ENCODE data around the gene EIPR1.

EIPR1 gene

GRCh38 chr2:3186766-3187165 is 190.9 kb downstream of the EIPR1 start:
- Histone ChIP-seq H3K9me3 (ENCODE audit: control extremely low read depth in 1 of 5, control insufficient read depth in 4 of 5, insufficient read depth in 2 of 5, low read depth in 1 of 5, low read length in 4 of 5) (no peaks in the 10 kb centered on the region), H3K27ac (ENCODE audit: insufficient read depth in 1 of 2, low read depth in 1 of 2, low read length in 2 of 2, poor library complexity in 1 of 2, severe bottlenecking in 2 of 2) (no peak overlapping the region), H3K36me3 (ENCODE audit: control insufficient read depth in 4 of 4, insufficient read depth in 4 of 4, low read length in 3 of 4) (peaks cover 3 to 38% (median 23%) of the 10 kb centered on the region in 4 experiments), H3K4me3 (ENCODE audit: control insufficient read depth in 1 of 7, extremely low read depth in 1 of 7, insufficient read depth in 4 of 7, low read depth in 2 of 7, low read length in 6 of 7) (no peak overlapping the region), H3K27me3 (replicated peaks in 2 of 5; ENCODE audit: control insufficient read depth in 4 of 5, insufficient read depth in 5 of 5, low read length in 4 of 5) (no peaks in the 10 kb centered on the region), H3K4me1 (ENCODE audit: control extremely low read depth in 1 of 4, control insufficient read depth in 4 of 4, insufficient read depth in 4 of 4, low read length in 3 of 4) (no peaks in the 10 kb centered on the region)
- ChIA-PET CTCF (no interaction called here), POLR2A (no interaction called here)
- DNase-seq, result no peak
- 98% methylated on average over 6 of the region's 8 CpGs for WGBS (ENCODE audit: insufficient coverage)

GRCh38 chr2:3185910-3186309 is 191.7 kb downstream of the EIPR1 start:
- no peak for DNase-seq
- peaks cover 0 to 4% (median 0%) of the 10 kb centered on the region in 5 experiments for H3K9me3 ChIP-seq (ENCODE audit: control extremely low read depth in 1 of 5, control insufficient read depth in 4 of 5, insufficient read depth in 2 of 5, low read depth in 1 of 5, low read length in 4 of 5)
- H3K27me3 ChIP-seq (replicated peaks in 2 of 5; ENCODE audit: control insufficient read depth in 4 of 5, insufficient read depth in 5 of 5, low read length in 4 of 5), result no peaks in the 10 kb centered on the region
- H3K36me3 ChIP-seq (ENCODE audit: control insufficient read depth in 4 of 4, insufficient read depth in 4 of 4, low read length in 3 of 4), result peaks cover 3 to 33% (median 20%) of the 10 kb centered on the region in 4 experiments
- no peak overlapping the region for H3K4me3 ChIP-seq (ENCODE audit: control insufficient read depth in 1 of 7, extremely low read depth in 1 of 7, insufficient read depth in 4 of 7, low read depth in 2 of 7, low read length in 6 of 7)
- POLR2A ChIA-PET, result no interaction called here
- no peaks in the 10 kb centered on the region for H3K4me1 ChIP-seq (ENCODE audit: control extremely low read depth in 1 of 4, control insufficient read depth in 4 of 4, insufficient read depth in 4 of 4, low read length in 3 of 4)
- no peak overlapping the region for H3K27ac ChIP-seq (ENCODE audit: insufficient read depth in 1 of 2, low read depth in 1 of 2, low read length in 2 of 2, poor library complexity in 1 of 2, severe bottlenecking in 2 of 2)
- WGBS (ENCODE audit: insufficient coverage), result 92% methylated on average over 8 of the region's 10 CpGs
- CTCF ChIA-PET, result no interaction called here

- Histone ChIP-seq H3K27me3 (replicated peaks in 2 of 5; ENCODE audit: control insufficient read depth in 4 of 5, insufficient read depth in 5 of 5, low read length in 4 of 5) (no peaks in the 10 kb centered on the region), H3K4me1 (ENCODE audit: control extremely low read depth in 1 of 4, control insufficient read depth in 4 of 4, insufficient read depth in 4 of 4, low read length in 3 of 4) (no peaks in the 10 kb centered on the region), H3K4me3 (ENCODE audit: control insufficient read depth in 1 of 7, extremely low read depth in 1 of 7, insufficient read depth in 4 of 7, low read depth in 2 of 7, low read length in 6 of 7) (no peak overlapping the region), H3K36me3 (ENCODE audit: control insufficient read depth in 4 of 4, insufficient read depth in 4 of 4, low read length in 3 of 4) (peaks cover under 1 to 29% (median 17%) of the 10 kb centered on the region in 4 experiments), H3K9me3 (ENCODE audit: control extremely low read depth in 1 of 5, control insufficient read depth in 4 of 5, insufficient read depth in 2 of 5, low read depth in 1 of 5, low read length in 4 of 5) (peaks cover 0 to 5% (median 0%) of the 10 kb centered on the region in 5 experiments), H3K27ac (ENCODE audit: insufficient read depth in 1 of 2, low read depth in 1 of 2, low read length in 2 of 2, poor library complexity in 1 of 2, severe bottlenecking in 2 of 2) (no peak overlapping the region)
- POLR2A ChIA-PET, result no interaction called here
- no peak for DNase-seq
- CTCF ChIA-PET, result no interaction called here
- 92% methylated on average over 12 of the region's 15 CpGs for WGBS (ENCODE audit: insufficient coverage)
These were observed 192.4 kb downstream of the EIPR1 start for GRCh38 chr2:3185256-3185655.

- H3K27ac ChIP-seq (ENCODE audit: insufficient read depth in 1 of 2, low read depth in 1 of 2, low read length in 2 of 2, poor library complexity in 1 of 2, severe bottlenecking in 2 of 2), result no peak overlapping the region
- ChIA-PET CTCF (no interaction called here), POLR2A (no interaction called here)
- no peak for DNase-seq
- no peak overlapping the region for H3K4me3 ChIP-seq (ENCODE audit: control insufficient read depth in 1 of 7, extremely low read depth in 1 of 7, insufficient read depth in 4 of 7, low read depth in 2 of 7, low read length in 6 of 7)
- H3K9me3 ChIP-seq (ENCODE audit: control extremely low read depth in 1 of 5, control insufficient read depth in 4 of 5, insufficient read depth in 2 of 5, low read depth in 1 of 5, low read length in 4 of 5), result peaks cover 0 to 5% (median 0%) of the 10 kb centered on the region in 5 experiments
- 97% methylated on average over 11 of the region's 11 CpGs for WGBS (ENCODE audit: insufficient coverage)
- no peaks in the 10 kb centered on the region for H3K27me3 ChIP-seq (replicated peaks in 2 of 5; ENCODE audit: control insufficient read depth in 4 of 5, insufficient read depth in 5 of 5, low read length in 4 of 5)
- peaks cover 0 to 19% (median 12%) of the 10 kb centered on the region in 4 experiments for H3K36me3 ChIP-seq (ENCODE audit: control insufficient read depth in 4 of 4, insufficient read depth in 4 of 4, low read length in 3 of 4)
- H3K4me1 ChIP-seq (ENCODE audit: control extremely low read depth in 1 of 4, control insufficient read depth in 4 of 4, insufficient read depth in 4 of 4, low read length in 3 of 4), result no peaks in the 10 kb centered on the region
These were observed 193.5 kb downstream of the EIPR1 start for GRCh38 chr2:3184167-3184566.

- 97% methylated on average over 9 of the region's 10 CpGs for WGBS (ENCODE audit: insufficient coverage)
- Histone ChIP-seq H3K27me3 (replicated peaks in 2 of 5; ENCODE audit: control insufficient read depth in 4 of 5, insufficient read depth in 5 of 5, low read length in 4 of 5) (no peaks in the 10 kb centered on the region), H3K9me3 (ENCODE audit: control extremely low read depth in 1 of 5, control insufficient read depth in 4 of 5, insufficient read depth in 2 of 5, low read depth in 1 of 5, low read length in 4 of 5) (peaks cover 0 to 5% (median 0%) of the 10 kb centered on the region in 5 experiments), H3K27ac (ENCODE audit: insufficient read depth in 1 of 2, low read depth in 1 of 2, low read length in 2 of 2, poor library complexity in 1 of 2, severe bottlenecking in 2 of 2) (no peak overlapping the region), H3K4me1 (ENCODE audit: control extremely low read depth in 1 of 4, control insufficient read depth in 4 of 4, insufficient read depth in 4 of 4, low read length in 3 of 4) (no peaks in the 10 kb centered on the region), H3K36me3 (ENCODE audit: control insufficient read depth in 4 of 4, insufficient read depth in 4 of 4, low read length in 3 of 4) (peaks cover 0 to 17% (median 11%) of the 10 kb centered on the region in 4 experiments), H3K4me3 (ENCODE audit: control insufficient read depth in 1 of 7, extremely low read depth in 1 of 7, insufficient read depth in 4 of 7, low read depth in 2 of 7, low read length in 6 of 7) (no peak overlapping the region)
- CTCF ChIA-PET, result no interaction called here
- DNase-seq, result no peak
- POLR2A ChIA-PET, result no interaction called here
These were observed 193.9 kb downstream of the EIPR1 start for GRCh38 chr2:3183766-3184165.

GRCh38 chr2:3182848-3183247 is 194.8 kb downstream of the EIPR1 start:
- Histone ChIP-seq H3K36me3 (ENCODE audit: control insufficient read depth in 4 of 4, insufficient read depth in 4 of 4, low read length in 3 of 4) (peaks cover 0 to 10% (median 6%) of the 10 kb centered on the region in 4 experiments), H3K27me3 (replicated peaks in 2 of 5; ENCODE audit: control insufficient read depth in 4 of 5, insufficient read depth in 5 of 5, low read length in 4 of 5) (no peaks in the 10 kb centered on the region), H3K4me1 (ENCODE audit: control extremely low read depth in 1 of 4, control insufficient read depth in 4 of 4, insufficient read depth in 4 of 4, low read length in 3 of 4) (no peaks in the 10 kb centered on the region), H3K9me3 (ENCODE audit: control extremely low read depth in 1 of 5, control insufficient read depth in 4 of 5, insufficient read depth in 2 of 5, low read depth in 1 of 5, low read length in 4 of 5) (peaks cover 0 to 5% (median 0%) of the 10 kb centered on the region in 5 experiments), H3K27ac (ENCODE audit: insufficient read depth in 1 of 2, low read depth in 1 of 2, low read length in 2 of 2, poor library complexity in 1 of 2, severe bottlenecking in 2 of 2) (no peak overlapping the region), H3K4me3 (ENCODE audit: control insufficient read depth in 1 of 7, extremely low read depth in 1 of 7, insufficient read depth in 4 of 7, low read depth in 2 of 7, low read length in 6 of 7) (no peak overlapping the region)
- no peak for DNase-seq
- no CpG with 5 or more reads among the region's 2 CpGs for WGBS (ENCODE audit: insufficient coverage)
- ChIA-PET POLR2A (no interaction called here), CTCF (no interaction called here)

- Histone ChIP-seq H3K27ac (ENCODE audit: insufficient read depth in 1 of 2, low read depth in 1 of 2, low read length in 2 of 2, poor library complexity in 1 of 2, severe bottlenecking in 2 of 2) (no peak overlapping the region), H3K9me3 (ENCODE audit: control extremely low read depth in 1 of 5, control insufficient read depth in 4 of 5, insufficient read depth in 2 of 5, low read depth in 1 of 5, low read length in 4 of 5) (peaks cover 0 to 5% (median 0%) of the 10 kb centered on the region in 5 experiments), H3K4me1 (ENCODE audit: control extremely low read depth in 1 of 4, control insufficient read depth in 4 of 4, insufficient read depth in 4 of 4, low read length in 3 of 4) (no peaks in the 10 kb centered on the region), H3K27me3 (replicated peaks in 2 of 5; ENCODE audit: control insufficient read depth in 4 of 5, insufficient read depth in 5 of 5, low read length in 4 of 5) (no peaks in the 10 kb centered on the region), H3K4me3 (ENCODE audit: control insufficient read depth in 1 of 7, extremely low read depth in 1 of 7, insufficient read depth in 4 of 7, low read depth in 2 of 7, low read length in 6 of 7) (no peak overlapping the region), H3K36me3 (ENCODE audit: control insufficient read depth in 4 of 4, insufficient read depth in 4 of 4, low read length in 3 of 4) (peaks cover 0 to 16% (median 10%) of the 10 kb centered on the region in 4 experiments)
- ChIA-PET POLR2A (no interaction called here), CTCF (no interaction called here)
- 94% methylated on average over 18 of the region's 24 CpGs for WGBS (ENCODE audit: insufficient coverage)
- no peak for DNase-seq
These were observed 196.1 kb downstream of the EIPR1 start for GRCh38 chr2:3181416-3182010.
